BJ (cell line): ENCODE measurements around the gene BNIP3. TPM values are rescaled to one million over a fixed set of nuclear protein-coding genes. Genes with fewer than 3 reads are reported as not detected.

Experiments used
- CTCF ChIA-PET: fragments of 350-600 bp; formaldehyde crosslinking; extraction: SDS; loops from one replicate; lab custom pipeline; 2021; ENCODE audit warnings: antibody characterized with exemption, inconsistent platforms; lab: Yijun Ruan, JAX
- POLR2A ChIA-PET: fragments of 300-600 bp; sonication (Branson Sonifier 250); formaldehyde crosslinking; extraction: SDS; loops from one replicate; lab custom pipeline; 2021; ENCODE audit warnings: antibody characterized with exemption; lab: Charles Lee
- DNase-seq: peaks from one replicate; pipeline ENCODE4 v3.0.0-alpha.2; 2011; ENCODE audit warnings: low read depth
- H3K27me3 ChIP-seq: 2 replicates; pipeline ENCODE4 v1.6.0; 2011; ENCODE audit warnings: low read length; ENCODE audit not compliant: control insufficient read depth, insufficient read depth
- H3K36me3 ChIP-seq: 2 replicates; pipeline ENCODE4 v1.5.1; 2011; ENCODE audit warnings: low read length; ENCODE audit not compliant: control insufficient read depth, insufficient read depth
- H3K4me3 ChIP-seq: 2 replicates; pipeline ENCODE4 v1.5.1; 2011; ENCODE audit warnings: low read depth, mild to moderate bottlenecking, control low read depth, low read length
- CTCF ChIP-seq: IDR thresholded peaks from 2 replicates; pipeline ENCODE4 v1.5.1; 2011; ENCODE audit warnings: low read depth, mild to moderate bottlenecking, control low read depth, inconsistent platforms, low read length, moderate library complexity; ENCODE audit not compliant: insufficient read depth
- polyA plus RNA-seq: library from polyadenylated mRNA; depleted of rRNA; stranded (reverse); fragments of >200 nt; gene quantifications from 2 replicates; pipeline ENCODE4 v1.2.3, GENCODE V29; 2011

The BNIP3 gene
- polyA plus RNA-seq, 1 experiment = 89.1 TPM

- peak overlapping the region; percentile 62 for H3K4me3 ChIP-seq
- no peak for TF ChIP-seq CTCF
- ChIA-PET POLR2A (no interaction called here), CTCF (no interaction called here)
- no peaks in the 10 kb centered on the region for H3K27me3 ChIP-seq
- H3K36me3 ChIP-seq = peaks cover 1% of the 10 kb centered on the region; the same call in 1 of the 2 replicates
- DNase-seq = no peak
Measured at GRCh38 chr10:131982796-131983195, 1.1 kb upstream of the BNIP3 start.

- DNase-seq = no peak
- Histone ChIP-seq H3K4me3 (peak overlapping the region; percentile 62), H3K27me3 (no peaks in the 10 kb centered on the region), H3K36me3 (peaks cover 1% of the 10 kb centered on the region; the same call in 1 of the 2 replicates)
- POLR2A ChIA-PET = no interaction called here
- no peak for TF ChIP-seq CTCF
- CTCF ChIA-PET = no interaction called here
Measured at GRCh38 chr10:131982185-131982756, 548 bp upstream of the BNIP3 start.

GRCh38 chr10:131980761-131981428 is 828 bp downstream of the BNIP3 start:
- TF ChIP-seq CTCF = peak; percentile 25
- DNase-seq = no peak
- POLR2A ChIA-PET = no interaction called here
- peak overlapping the region; percentile 90 for H3K4me3 ChIP-seq
- no peaks in the 10 kb centered on the region for H3K27me3 ChIP-seq
- peaks cover 1% of the 10 kb centered on the region for H3K36me3 ChIP-seq
- CTCF ChIA-PET = interaction anchor here (1.5 kb wide), 1 partner anchor 42 kb away, joined by 8 read pairs; no protein-coding TSS in a partner anchor

GRCh38 chr10:131980321-131980720 is 1.4 kb downstream of the BNIP3 start:
- ChIA-PET POLR2A (no interaction called here), CTCF (interaction anchor here (1.5 kb wide), 1 partner anchor 43 kb away, joined by 8 read pairs; no protein-coding TSS in a partner anchor)
- DNase-seq = no peak
- Histone ChIP-seq H3K36me3 (peaks cover 6% of the 10 kb centered on the region), H3K27me3 (no peaks in the 10 kb centered on the region), H3K4me3 (peak overlapping the region; percentile 90)
- no peak for TF ChIP-seq CTCF

- ChIA-PET POLR2A (no interaction called here), CTCF (no interaction called here)
- Histone ChIP-seq H3K36me3 (peaks cover 7% of the 10 kb centered on the region), H3K27me3 (no peaks in the 10 kb centered on the region), H3K4me3 (peak overlapping the region; percentile 90)
- no peak for DNase-seq
- no peak for TF ChIP-seq CTCF
Measured at GRCh38 chr10:131979821-131980270, 1.9 kb downstream of the BNIP3 start.
